Panc1 (cell line): ENCODE results near the gene FCN2.

Experiments used
- POLR2AphosphoS5 ChIP-seq: IDR thresholded peaks from 2 replicates; pipeline ENCODE4 v1.6.1; 2012; ENCODE audit warnings: mild to moderate bottlenecking, low read depth, low read length, moderate library complexity
- REST ChIP-seq, 2 experiments: IDR thresholded peaks; 2 replicates each; pipeline ENCODE4 v1.6.1; 2011 to 2012; ENCODE audit warnings: low read depth in 2 of 2, control low read depth in 1 of 2, low read length in 1 of 2, mild to moderate bottlenecking in 1 of 2, moderate library complexity in 1 of 2; ENCODE audit not compliant: insufficient read depth in 1 of 2
- SIN3A ChIP-seq: IDR thresholded peaks from 2 replicates; pipeline ENCODE4 v1.6.1; 2012; ENCODE audit warnings: low read depth, mild to moderate bottlenecking, low read length, moderate library complexity, borderline replicate concordance; ENCODE audit not compliant: insufficient read depth
- TCF7L2 ChIP-seq: IDR thresholded peaks from 2 replicates; pipeline ENCODE4 v1.6.1; 2011; ENCODE audit warnings: mild to moderate bottlenecking, low read depth, low read length, inconsistent platforms
- TF ChIP-seq, protein P1 (sequence below): fragments of 450-650 bp; IDR thresholded peaks from 2 replicates; pipeline ENCODE4 v1.5.1; 2017; ENCODE audit warnings: mild to moderate bottlenecking

- TF ChIP-seq, protein P1, sequence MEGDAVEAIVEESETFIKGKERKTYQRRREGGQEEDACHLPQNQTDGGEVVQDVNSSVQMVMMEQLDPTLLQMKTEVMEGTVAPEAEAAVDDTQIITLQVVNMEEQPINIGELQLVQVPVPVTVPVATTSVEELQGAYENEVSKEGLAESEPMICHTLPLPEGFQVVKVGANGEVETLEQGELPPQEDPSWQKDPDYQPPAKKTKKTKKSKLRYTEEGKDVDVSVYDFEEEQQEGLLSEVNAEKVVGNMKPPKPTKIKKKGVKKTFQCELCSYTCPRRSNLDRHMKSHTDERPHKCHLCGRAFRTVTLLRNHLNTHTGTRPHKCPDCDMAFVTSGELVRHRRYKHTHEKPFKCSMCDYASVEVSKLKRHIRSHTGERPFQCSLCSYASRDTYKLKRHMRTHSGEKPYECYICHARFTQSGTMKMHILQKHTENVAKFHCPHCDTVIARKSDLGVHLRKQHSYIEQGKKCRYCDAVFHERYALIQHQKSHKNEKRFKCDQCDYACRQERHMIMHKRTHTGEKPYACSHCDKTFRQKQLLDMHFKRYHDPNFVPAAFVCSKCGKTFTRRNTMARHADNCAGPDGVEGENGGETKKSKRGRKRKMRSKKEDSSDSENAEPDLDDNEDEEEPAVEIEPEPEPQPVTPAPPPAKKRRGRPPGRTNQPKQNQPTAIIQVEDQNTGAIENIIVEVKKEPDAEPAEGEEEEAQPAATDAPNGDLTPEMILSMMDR, result no peak
- no peak for TF ChIP-seq REST (IDR thresholded peaks at IDR 0.05; ENCODE audit: insufficient read depth in 1 of 2, low read depth in 2 of 2, low read length in 1 of 2)
- TF ChIP-seq SIN3A, result no peak
- TF ChIP-seq TCF7L2, result no peak
- no peak for TF ChIP-seq POLR2AphosphoS5
Measured at GRCh38 chr9:134895908-134896833, 15.6 kb downstream of the FCN2 start.
